Liver (tissue), 3 donors: ENCODE measurements around the gene RARG.

Experiments
- EGR1 ChIP-seq, 2 donors: IDR thresholded peaks; 2 replicates each; pipeline ENCODE4 v1.6.1; 2016 to 2018; ENCODE audit warnings: antibody characterized with exemption in 2 of 2, low read depth in 2 of 2
- JUND ChIP-seq, 2 donors: IDR thresholded peaks; 2 replicates each; pipeline ENCODE4 v1.6.1; 2016; ENCODE audit warnings: antibody characterized with exemption in 2 of 2
- RAD21 ChIP-seq, 2 donors: IDR thresholded peaks; 2 replicates each; pipeline ENCODE4 v1.6.1; 2016; ENCODE audit warnings: antibody characterized with exemption in 2 of 2, mild to moderate bottlenecking in 2 of 2
- TF ChIP-seq, protein P1 (sequence below): fragments of 150-350 bp; IDR thresholded peaks from 2 replicates; pipeline ENCODE4 v1.5.1; 2017; ENCODE audit warnings: improper control_type of control experiment, low read depth, low read length; ENCODE audit not compliant: missing input control
- TF ChIP-seq, protein P2 (sequence below): IDR thresholded peaks from 2 replicates; pipeline ENCODE4 v1.6.1; 2016; ENCODE audit warnings: antibody characterized with exemption
- TF ChIP-seq, protein P3 (sequence below): IDR thresholded peaks from 2 replicates; pipeline ENCODE4 v1.6.1; 2016; ENCODE audit warnings: antibody characterized with exemption
- TF ChIP-seq, protein P4 (sequence below): IDR thresholded peaks from 2 replicates; pipeline ENCODE4 v1.6.1; 2016; ENCODE audit warnings: antibody characterized with exemption, mild to moderate bottlenecking
- donor health status: healthy.
- donor health status: healthy.

DNA sequence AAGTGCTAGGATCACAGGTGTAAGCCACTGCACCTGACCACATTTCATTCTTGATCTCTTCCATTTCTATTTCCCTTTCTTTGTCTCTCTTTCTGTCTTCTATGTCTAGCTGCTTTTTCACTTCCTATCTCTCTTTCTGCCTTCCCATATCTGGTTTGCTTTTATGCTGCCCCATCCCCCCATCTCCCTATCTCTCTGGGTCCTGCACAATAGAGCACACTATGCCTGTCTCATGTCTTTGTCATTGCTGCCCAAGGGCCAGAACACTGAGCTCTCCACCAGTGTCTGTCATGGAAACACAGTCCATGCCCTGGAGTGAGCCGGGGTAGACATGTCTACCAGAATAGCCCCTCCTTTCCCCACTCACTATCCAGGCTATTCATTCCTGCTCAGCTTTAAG, 12.3 kb upstream of the RARG start:
- TF ChIP-seq, protein P1, sequence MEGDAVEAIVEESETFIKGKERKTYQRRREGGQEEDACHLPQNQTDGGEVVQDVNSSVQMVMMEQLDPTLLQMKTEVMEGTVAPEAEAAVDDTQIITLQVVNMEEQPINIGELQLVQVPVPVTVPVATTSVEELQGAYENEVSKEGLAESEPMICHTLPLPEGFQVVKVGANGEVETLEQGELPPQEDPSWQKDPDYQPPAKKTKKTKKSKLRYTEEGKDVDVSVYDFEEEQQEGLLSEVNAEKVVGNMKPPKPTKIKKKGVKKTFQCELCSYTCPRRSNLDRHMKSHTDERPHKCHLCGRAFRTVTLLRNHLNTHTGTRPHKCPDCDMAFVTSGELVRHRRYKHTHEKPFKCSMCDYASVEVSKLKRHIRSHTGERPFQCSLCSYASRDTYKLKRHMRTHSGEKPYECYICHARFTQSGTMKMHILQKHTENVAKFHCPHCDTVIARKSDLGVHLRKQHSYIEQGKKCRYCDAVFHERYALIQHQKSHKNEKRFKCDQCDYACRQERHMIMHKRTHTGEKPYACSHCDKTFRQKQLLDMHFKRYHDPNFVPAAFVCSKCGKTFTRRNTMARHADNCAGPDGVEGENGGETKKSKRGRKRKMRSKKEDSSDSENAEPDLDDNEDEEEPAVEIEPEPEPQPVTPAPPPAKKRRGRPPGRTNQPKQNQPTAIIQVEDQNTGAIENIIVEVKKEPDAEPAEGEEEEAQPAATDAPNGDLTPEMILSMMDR = no peak
- TF ChIP-seq, protein P2, sequence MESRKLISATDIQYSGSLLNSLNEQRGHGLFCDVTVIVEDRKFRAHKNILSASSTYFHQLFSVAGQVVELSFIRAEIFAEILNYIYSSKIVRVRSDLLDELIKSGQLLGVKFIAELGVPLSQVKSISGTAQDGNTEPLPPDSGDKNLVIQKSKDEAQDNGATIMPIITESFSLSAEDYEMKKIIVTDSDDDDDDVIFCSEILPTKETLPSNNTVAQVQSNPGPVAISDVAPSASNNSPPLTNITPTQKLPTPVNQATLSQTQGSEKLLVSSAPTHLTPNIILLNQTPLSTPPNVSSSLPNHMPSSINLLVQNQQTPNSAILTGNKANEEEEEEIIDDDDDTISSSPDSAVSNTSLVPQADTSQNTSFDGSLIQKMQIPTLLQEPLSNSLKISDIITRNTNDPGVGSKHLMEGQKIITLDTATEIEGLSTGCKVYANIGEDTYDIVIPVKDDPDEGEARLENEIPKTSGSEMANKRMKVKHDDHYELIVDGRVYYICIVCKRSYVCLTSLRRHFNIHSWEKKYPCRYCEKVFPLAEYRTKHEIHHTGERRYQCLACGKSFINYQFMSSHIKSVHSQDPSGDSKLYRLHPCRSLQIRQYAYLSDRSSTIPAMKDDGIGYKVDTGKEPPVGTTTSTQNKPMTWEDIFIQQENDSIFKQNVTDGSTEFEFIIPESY = no peak
- no peak for TF ChIP-seq EGR1 (IDR thresholded peaks at IDR 0.05; ENCODE audit: low read depth in 2 of 2)
- TF ChIP-seq, protein P3, sequence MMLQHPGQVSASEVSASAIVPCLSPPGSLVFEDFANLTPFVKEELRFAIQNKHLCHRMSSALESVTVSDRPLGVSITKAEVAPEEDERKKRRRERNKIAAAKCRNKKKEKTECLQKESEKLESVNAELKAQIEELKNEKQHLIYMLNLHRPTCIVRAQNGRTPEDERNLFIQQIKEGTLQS = no peak
- TF ChIP-seq RAD21 (IDR thresholded peaks at IDR 0.05) = no peak
- no peak for TF ChIP-seq JUND (IDR thresholded peaks at IDR 0.05)
- TF ChIP-seq, protein P4, sequence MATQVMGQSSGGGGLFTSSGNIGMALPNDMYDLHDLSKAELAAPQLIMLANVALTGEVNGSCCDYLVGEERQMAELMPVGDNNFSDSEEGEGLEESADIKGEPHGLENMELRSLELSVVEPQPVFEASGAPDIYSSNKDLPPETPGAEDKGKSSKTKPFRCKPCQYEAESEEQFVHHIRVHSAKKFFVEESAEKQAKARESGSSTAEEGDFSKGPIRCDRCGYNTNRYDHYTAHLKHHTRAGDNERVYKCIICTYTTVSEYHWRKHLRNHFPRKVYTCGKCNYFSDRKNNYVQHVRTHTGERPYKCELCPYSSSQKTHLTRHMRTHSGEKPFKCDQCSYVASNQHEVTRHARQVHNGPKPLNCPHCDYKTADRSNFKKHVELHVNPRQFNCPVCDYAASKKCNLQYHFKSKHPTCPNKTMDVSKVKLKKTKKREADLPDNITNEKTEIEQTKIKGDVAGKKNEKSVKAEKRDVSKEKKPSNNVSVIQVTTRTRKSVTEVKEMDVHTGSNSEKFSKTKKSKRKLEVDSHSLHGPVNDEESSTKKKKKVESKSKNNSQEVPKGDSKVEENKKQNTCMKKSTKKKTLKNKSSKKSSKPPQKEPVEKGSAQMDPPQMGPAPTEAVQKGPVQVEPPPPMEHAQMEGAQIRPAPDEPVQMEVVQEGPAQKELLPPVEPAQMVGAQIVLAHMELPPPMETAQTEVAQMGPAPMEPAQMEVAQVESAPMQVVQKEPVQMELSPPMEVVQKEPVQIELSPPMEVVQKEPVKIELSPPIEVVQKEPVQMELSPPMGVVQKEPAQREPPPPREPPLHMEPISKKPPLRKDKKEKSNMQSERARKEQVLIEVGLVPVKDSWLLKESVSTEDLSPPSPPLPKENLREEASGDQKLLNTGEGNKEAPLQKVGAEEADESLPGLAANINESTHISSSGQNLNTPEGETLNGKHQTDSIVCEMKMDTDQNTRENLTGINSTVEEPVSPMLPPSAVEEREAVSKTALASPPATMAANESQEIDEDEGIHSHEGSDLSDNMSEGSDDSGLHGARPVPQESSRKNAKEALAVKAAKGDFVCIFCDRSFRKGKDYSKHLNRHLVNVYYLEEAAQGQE = no peak
